Liver (tissue), 9 donors: Measurements from ENCODE around the gene HTT-AS. TPM values are rescaled to one million over a fixed set of nuclear protein-coding genes. Genes with fewer than 3 reads are reported as not detected.
"Not testable (repeated sequence)": the region's sequence is repeated elsewhere in the genome, so short reads cannot be mapped to it uniquely, and the experiment has no call there.

Source experiments
- DNase-seq: peaks from one replicate; pipeline ENCODE4 v3.0.0-alpha.2; 2017; ENCODE audit warnings: low spot score
- H3K27ac ChIP-seq, 2 donors: one replicate each; pipeline ENCODE4 v1.7.0; 2013; ENCODE audit warnings: inconsistent platforms in 2 of 2, low read length in 2 of 2, control low read depth in 1 of 2, low read depth in 1 of 2, mild to moderate bottlenecking in 1 of 2
- H3K27me3 ChIP-seq, 4 donors: one replicate each; pipeline versions ENCODE4 v1.6.1 to v1.7.0; 2013; ENCODE audit warnings: low read length in 3 of 4, inconsistent platforms in 1 of 4, mild to moderate bottlenecking in 1 of 4, moderate library complexity in 1 of 4; ENCODE audit not compliant: control insufficient read depth in 4 of 4, insufficient read depth in 4 of 4
- H3K36me3 ChIP-seq, 4 donors: one replicate each; pipeline versions ENCODE4 v1.6.1 to v1.7.0; 2013; ENCODE audit warnings: low read length in 3 of 4, mild to moderate bottlenecking in 3 of 4, low read depth in 1 of 4, moderate library complexity in 1 of 4; ENCODE audit not compliant: control insufficient read depth in 4 of 4, insufficient read depth in 3 of 4
- H3K4me1 ChIP-seq, 4 donors: one replicate each; pipeline versions ENCODE4 v1.6.1 to v1.7.0; 2013; ENCODE audit warnings: low read length in 3 of 4, mild to moderate bottlenecking in 3 of 4, moderate library complexity in 1 of 4; ENCODE audit not compliant: control insufficient read depth in 4 of 4, insufficient read depth in 4 of 4
- H3K4me3 ChIP-seq, 3 donors: one replicate each; pipeline versions ENCODE4 v1.6.1 to v1.7.0; 2013; ENCODE audit warnings: low read length in 3 of 3, control low read depth in 1 of 3, low read depth in 1 of 3, mild to moderate bottlenecking in 1 of 3
- H3K9ac ChIP-seq, 2 donors: one replicate each; pipeline ENCODE4 v1.7.0; 2013; ENCODE audit warnings: low read length in 2 of 2, mild to moderate bottlenecking in 2 of 2, moderate library complexity in 2 of 2, control low read depth in 1 of 2, low read depth in 1 of 2
- H3K9me3 ChIP-seq, 4 donors: one replicate each; pipeline versions ENCODE4 v1.6.1 to v1.7.0; 2013; ENCODE audit warnings: low read length in 3 of 4; ENCODE audit not compliant: control insufficient read depth in 4 of 4
- EGR1 ChIP-seq, 2 donors: IDR thresholded peaks; 2 replicates each; pipeline ENCODE4 v1.6.1; 2016 to 2018; ENCODE audit warnings: antibody characterized with exemption in 2 of 2, low read depth in 2 of 2
- FOXA1 ChIP-seq: IDR thresholded peaks from 2 replicates; pipeline ENCODE4 v1.6.1; 2016; ENCODE audit warnings: antibody characterized with exemption
- FOXA2 ChIP-seq: IDR thresholded peaks from 2 replicates; pipeline ENCODE4 v1.6.1; 2016; ENCODE audit warnings: antibody characterized with exemption
- GABPA ChIP-seq, 2 donors: IDR thresholded peaks in 1 of 2; conservative IDR thresholded peaks in 1 of 2; 2 replicates each; pipeline ENCODE4 v1.6.1; 2016; ENCODE audit warnings: antibody characterized with exemption in 2 of 2, mild to moderate bottlenecking in 1 of 2, moderate library complexity in 1 of 2
- HNF4G ChIP-seq: IDR thresholded peaks from 2 replicates; pipeline ENCODE4 v1.6.1; 2016; ENCODE audit warnings: antibody characterized with exemption
- JUND ChIP-seq, 2 donors: IDR thresholded peaks; 2 replicates each; pipeline ENCODE4 v1.6.1; 2016; ENCODE audit warnings: antibody characterized with exemption in 2 of 2
- RAD21 ChIP-seq, 2 donors: IDR thresholded peaks; 2 replicates each; pipeline ENCODE4 v1.6.1; 2016; ENCODE audit warnings: antibody characterized with exemption in 2 of 2, mild to moderate bottlenecking in 2 of 2
- RXRA ChIP-seq, 2 donors: IDR thresholded peaks; 2 replicates each; pipeline ENCODE4 v1.6.1; 2017 to 2018; ENCODE audit warnings: antibody characterized with exemption in 2 of 2, mild to moderate bottlenecking in 1 of 2
- TAF1 ChIP-seq: conservative IDR thresholded peaks from 2 replicates; pipeline ENCODE4 v1.6.1; 2016; ENCODE audit warnings: antibody characterized with exemption, mild to moderate bottlenecking
- WGBS: extraction: QIAGEN DNeasy Blood & Tissue Kit; methylation state at CpG from one replicate; pipeline ENCODE4 v1.1.7; 2013; 5-methylcytosine and 5-hydroxymethylcytosine counted together
- polyA plus RNA-seq, 2 donors: library from polyadenylated mRNA; stranded (reverse) in 1 of 2; unstranded in 1 of 2; fragments of 200-250 nt in 1 of 2; fragments of >200 nt in 1 of 2; fragmentation: Nextera tagmentation in 1 of 2; extraction: Ambion mirVana in 1 of 2; gene quantifications; one replicate each; pipeline versions ENCODE4 v1.2.1 to v1.2.3, GENCODE V29; 2013 to 2015
- total RNA-seq, 2 donors: library from RNA; depleted of rRNA; stranded (reverse); fragments of >200 nt; gene quantifications; one replicate each; pipeline ENCODE4 v1.2.3, GENCODE V29; 2014
- TF ChIP-seq, protein P1 (sequence below): IDR thresholded peaks from 2 replicates; pipeline ENCODE4 v1.6.1; 2016; ENCODE audit warnings: antibody characterized with exemption
- TF ChIP-seq, protein P2 (sequence below): fragments of 150-350 bp; IDR thresholded peaks from 2 replicates; pipeline ENCODE4 v1.5.1; 2017; ENCODE audit warnings: improper control_type of control experiment, low read depth, low read length; ENCODE audit not compliant: missing input control
- donor health status: healthy.
- donor health status: healthy.
- donor health status: healthy.
- donor health status: healthy.
- donor health status: healthy.

The HTT-AS gene
- total and polyA plus RNA-seq, 4 donors: not detected

DNA sequence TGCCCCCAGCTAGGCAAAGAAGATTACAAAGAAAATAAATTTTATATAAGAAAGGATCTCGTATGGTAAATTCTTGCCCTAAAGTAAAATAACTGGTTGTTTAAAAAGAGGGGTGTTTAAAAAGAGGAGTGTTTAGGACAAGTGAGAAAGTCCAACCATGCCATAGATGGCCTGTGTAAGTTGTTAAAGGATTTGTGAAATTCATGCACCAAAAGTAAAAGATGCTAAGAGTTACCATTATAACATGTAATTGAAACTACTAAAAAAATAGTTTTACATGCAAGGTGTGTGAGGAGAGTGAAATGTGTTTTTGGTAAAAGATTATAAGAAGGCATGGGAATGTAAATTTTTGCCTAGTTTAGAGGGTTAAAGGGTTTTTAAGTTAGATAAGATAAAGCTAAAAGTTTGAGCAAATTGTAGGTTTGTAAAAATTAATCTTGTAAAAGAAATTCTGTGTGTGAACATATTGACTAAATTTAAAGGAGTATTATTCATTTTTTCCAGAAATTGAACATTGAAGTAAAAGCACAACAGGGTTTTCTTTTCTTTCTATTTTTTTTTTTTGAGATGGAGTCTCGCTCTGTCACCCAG lies 20.1 kb downstream of the HTT-AS start:
- H3K27ac ChIP-seq: no peak overlapping the region
- H3K36me3 ChIP-seq: no peaks in the 10 kb centered on the region
- WGBS: 94% methylated on average over 2 of the region's 2 CpGs
- no peak overlapping the region for H3K4me3 ChIP-seq
- H3K9me3 ChIP-seq: no peaks in the 10 kb centered on the region
- no peaks in the 10 kb centered on the region for H3K4me1 ChIP-seq
- H3K9ac ChIP-seq: no peak overlapping the region
- no peak for DNase-seq
- no peak for TF ChIP-seq FOXA2
- no peak for TF ChIP-seq EGR1 (IDR thresholded peaks at IDR 0.05; ENCODE audit: low read depth in 2 of 2)
- TF ChIP-seq RAD21 (IDR thresholded peaks at IDR 0.05): no peak
- TF ChIP-seq, protein P1, sequence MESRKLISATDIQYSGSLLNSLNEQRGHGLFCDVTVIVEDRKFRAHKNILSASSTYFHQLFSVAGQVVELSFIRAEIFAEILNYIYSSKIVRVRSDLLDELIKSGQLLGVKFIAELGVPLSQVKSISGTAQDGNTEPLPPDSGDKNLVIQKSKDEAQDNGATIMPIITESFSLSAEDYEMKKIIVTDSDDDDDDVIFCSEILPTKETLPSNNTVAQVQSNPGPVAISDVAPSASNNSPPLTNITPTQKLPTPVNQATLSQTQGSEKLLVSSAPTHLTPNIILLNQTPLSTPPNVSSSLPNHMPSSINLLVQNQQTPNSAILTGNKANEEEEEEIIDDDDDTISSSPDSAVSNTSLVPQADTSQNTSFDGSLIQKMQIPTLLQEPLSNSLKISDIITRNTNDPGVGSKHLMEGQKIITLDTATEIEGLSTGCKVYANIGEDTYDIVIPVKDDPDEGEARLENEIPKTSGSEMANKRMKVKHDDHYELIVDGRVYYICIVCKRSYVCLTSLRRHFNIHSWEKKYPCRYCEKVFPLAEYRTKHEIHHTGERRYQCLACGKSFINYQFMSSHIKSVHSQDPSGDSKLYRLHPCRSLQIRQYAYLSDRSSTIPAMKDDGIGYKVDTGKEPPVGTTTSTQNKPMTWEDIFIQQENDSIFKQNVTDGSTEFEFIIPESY: no peak
- no peak for TF ChIP-seq RXRA (IDR thresholded peaks at IDR 0.05)
- no peak for TF ChIP-seq JUND (IDR thresholded peaks at IDR 0.05)
- TF ChIP-seq GABPA (IDR thresholded peaks at IDR 0.05 in 1 of 2, conservative IDR thresholded peaks at IDR 0.05 in 1 of 2): no peak
- H3K27me3 ChIP-seq: no peaks in the 10 kb centered on the region

DNA sequence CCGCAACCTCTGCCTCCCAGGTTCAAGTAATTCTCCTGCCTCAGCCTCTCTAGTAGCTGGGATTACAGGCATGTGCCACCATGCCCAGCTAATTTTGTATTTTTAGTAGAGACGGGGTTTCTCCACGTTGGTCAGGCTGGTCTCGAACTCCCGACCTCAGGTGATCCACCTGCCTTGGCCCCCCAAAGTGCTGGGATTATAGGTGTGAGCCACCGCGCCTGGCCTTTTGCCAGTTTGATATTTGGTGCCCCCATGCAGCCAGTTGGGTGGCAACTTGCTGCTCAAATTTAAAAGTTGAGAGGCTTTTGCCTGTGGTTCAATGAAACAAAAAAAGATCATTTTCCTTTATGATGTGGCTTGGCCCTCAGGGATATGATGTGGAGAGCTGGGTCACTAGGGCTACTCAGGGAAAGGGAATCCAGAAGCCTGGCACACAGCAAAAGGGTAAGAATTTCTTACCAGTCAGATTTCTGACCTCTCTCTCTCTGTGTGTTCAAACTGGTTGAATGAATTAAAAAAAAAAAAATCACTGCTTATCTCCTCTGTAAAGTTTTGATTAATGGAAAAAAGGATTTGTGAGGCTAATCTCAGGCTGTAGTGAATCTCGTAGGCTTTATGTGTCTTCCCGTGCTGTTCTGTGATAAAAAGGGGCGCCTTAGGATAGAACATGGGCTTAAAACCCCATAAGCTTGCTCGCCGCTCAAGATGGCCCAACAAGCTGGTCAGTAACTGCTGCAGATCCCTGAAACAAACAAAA lies 23.0 kb downstream of the HTT-AS start:
- not testable (repeated sequence) for H3K27ac ChIP-seq, H3K27me3 ChIP-seq, H3K4me3 ChIP-seq, H3K4me1 ChIP-seq, H3K9ac ChIP-seq, DNase-seq, H3K36me3 ChIP-seq, H3K9me3 ChIP-seq
- 92% methylated on average over 12 of the region's 12 CpGs for WGBS

DNA sequence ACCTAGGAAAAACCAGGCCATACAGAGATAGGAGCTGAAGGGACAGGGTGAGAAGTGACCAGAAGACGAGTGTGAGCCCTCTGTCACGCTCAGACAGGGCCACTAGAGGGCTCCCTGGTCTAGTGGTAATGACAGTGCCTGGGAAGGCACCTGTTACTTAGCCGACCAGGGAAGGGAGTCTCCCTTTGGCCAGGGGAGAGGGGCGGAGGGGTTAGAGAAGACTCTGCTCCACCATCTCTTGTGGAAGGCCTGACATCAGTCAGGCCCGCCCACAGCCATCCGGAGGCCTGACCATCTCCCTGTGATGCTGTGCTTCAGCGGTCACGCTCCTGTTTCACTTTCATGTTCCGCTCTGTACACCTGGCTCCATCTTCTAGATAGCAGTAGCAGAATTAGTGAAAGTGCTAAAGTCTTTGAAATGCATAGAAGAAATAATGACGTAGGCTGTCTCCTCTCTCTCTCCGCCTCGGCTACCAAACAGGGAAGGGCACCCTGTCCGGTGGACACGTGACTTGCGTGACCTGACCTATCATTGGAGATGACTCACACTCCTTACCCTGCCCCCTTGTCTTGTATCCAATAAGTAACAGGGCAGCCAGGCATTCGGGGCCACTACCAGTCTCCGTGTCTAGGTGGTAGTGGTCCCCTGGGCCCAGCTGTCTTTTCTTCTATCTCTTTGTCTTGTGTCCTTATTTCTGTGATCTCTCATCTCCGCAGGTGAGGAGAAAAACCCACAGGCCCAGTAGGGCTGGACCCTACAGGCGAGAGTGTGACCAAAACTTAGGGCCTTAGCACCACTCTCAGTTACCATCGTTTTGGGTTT lies 26.7 kb downstream of the HTT-AS start:
- H3K4me3 ChIP-seq: peak overlapping the region; percentile 41 to 61 (median 60)
- no peak overlapping the region for H3K27ac ChIP-seq
- WGBS: 38% methylated on average over 20 of the region's 20 CpGs
- no peaks in the 10 kb centered on the region for H3K9me3 ChIP-seq
- DNase-seq: peak; percentile 61
- no peaks in the 10 kb centered on the region for H3K27me3 ChIP-seq
- H3K9ac ChIP-seq: no peak overlapping the region
- H3K36me3 ChIP-seq: no peaks in the 10 kb centered on the region
- peaks cover 0 to 3% (median 1%) of the 10 kb centered on the region in 4 donors for H3K4me1 ChIP-seq
- TF ChIP-seq JUND (IDR thresholded peaks at IDR 0.05): peak in 1 of 2 donors; percentile 26
- no peak for TF ChIP-seq TAF1
- TF ChIP-seq RAD21 (IDR thresholded peaks at IDR 0.05): peak; percentile 84 to 90
- TF ChIP-seq, protein P2, sequence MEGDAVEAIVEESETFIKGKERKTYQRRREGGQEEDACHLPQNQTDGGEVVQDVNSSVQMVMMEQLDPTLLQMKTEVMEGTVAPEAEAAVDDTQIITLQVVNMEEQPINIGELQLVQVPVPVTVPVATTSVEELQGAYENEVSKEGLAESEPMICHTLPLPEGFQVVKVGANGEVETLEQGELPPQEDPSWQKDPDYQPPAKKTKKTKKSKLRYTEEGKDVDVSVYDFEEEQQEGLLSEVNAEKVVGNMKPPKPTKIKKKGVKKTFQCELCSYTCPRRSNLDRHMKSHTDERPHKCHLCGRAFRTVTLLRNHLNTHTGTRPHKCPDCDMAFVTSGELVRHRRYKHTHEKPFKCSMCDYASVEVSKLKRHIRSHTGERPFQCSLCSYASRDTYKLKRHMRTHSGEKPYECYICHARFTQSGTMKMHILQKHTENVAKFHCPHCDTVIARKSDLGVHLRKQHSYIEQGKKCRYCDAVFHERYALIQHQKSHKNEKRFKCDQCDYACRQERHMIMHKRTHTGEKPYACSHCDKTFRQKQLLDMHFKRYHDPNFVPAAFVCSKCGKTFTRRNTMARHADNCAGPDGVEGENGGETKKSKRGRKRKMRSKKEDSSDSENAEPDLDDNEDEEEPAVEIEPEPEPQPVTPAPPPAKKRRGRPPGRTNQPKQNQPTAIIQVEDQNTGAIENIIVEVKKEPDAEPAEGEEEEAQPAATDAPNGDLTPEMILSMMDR: peak; percentile 68
- no peak for TF ChIP-seq FOXA1
- no peak for TF ChIP-seq HNF4G
- TF ChIP-seq RXRA (IDR thresholded peaks at IDR 0.05): no peak
